GM18502 (cell line): ENCODE data around the gene AKT1S1.

ENCODE experiments used
- ATAC-seq: cut with Tn5 transposase; IDR thresholded peaks from one replicate; pipeline ENCODE4 v1.9.1; 2021; ENCODE audit warnings: mild to moderate bottlenecking; ENCODE audit not compliant: unreplicated experiment, poor library complexity

The AKT1S1 gene

DNA sequence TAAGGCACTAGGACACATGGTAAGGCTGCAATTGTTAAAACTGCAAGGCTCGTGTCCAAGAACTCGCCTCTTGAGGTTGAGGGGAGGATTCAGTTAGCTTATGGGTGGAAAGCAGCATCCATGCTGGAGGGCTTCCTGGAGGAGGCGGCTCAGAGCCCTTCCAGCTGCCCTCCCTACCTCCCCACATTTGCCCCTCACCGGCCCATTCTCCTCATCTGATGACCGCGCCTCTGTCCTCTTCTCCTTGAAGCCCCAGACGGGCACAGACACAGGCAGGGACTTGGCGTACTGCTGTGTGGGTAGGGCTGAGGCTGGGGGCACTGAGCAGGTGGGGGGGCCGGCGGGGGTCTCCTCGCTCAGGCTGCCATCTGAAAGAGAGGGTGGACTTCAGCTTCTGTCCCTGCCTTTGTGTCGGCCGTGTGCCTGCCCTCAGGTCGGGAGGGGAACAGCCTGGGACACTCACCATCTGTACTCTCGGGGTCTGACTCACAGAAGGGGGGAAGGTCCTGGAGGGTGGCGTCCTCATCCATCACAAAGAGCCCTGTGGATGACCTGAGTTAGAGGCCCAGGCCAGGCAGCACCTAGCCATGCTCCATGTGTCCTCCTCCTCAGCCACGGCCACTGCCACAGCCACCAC lies 5.7 kb downstream of the AKT1S1 start:
- no peak for ATAC-seq

DNA sequence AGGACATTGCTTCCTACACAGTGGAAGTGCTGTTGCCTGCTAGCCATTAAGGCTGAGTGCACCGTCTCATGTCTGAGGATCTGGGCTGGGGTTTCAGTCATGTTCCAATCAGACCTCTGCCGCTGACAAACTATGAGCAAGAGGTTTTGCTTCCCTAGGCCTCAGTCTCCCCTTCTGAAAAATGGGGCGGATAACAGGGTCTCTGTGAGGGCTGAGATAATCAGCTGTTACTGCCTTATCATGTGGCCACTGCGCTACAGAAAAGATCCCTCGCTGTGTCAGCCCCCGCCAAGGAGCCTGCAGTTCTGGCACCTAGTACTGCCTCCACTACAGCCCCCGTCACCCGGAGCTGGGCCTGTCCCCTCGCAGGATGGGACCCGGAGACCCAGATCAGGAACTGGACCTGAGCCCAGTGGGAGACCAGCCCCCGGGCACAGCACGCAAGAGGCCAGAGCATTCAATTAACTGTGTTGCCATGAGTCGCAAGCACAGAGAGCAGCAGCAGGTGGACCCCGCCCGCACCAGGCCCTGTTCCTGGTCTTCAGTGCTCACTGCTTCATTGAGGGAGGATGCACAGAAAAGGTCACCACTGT lies 6.8 kb downstream of the AKT1S1 start:
- ATAC-seq, result no peak

- ATAC-seq, result peak; percentile 65
Measured at GRCh38 chr19:49869484-49870308, 7.5 kb downstream of the AKT1S1 start.

DNA sequence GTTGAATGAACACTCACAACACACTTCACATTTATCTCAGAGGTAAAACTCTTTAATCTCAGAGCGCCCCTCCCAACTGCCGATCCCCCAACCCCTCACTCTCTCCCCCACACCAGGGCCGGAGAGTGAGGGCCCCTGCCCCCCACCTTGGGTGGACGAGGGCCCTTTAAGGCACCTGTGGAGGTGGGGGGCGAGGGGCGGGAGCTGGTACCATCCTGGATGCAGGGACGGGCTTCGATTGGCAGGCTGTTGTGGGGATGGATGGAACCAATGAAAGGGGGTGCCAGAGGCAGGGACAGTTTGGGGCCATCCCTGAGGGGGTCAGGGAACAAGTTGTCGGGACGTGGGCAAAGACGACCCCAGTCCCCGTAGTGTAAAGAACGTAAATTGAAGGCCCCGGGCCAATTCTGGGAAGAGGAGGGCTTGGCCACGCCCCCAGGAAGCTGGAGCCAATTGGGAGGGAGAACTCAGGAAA lies 8.1 kb downstream of the AKT1S1 start:
- peak; percentile 17 for ATAC-seq

DNA sequence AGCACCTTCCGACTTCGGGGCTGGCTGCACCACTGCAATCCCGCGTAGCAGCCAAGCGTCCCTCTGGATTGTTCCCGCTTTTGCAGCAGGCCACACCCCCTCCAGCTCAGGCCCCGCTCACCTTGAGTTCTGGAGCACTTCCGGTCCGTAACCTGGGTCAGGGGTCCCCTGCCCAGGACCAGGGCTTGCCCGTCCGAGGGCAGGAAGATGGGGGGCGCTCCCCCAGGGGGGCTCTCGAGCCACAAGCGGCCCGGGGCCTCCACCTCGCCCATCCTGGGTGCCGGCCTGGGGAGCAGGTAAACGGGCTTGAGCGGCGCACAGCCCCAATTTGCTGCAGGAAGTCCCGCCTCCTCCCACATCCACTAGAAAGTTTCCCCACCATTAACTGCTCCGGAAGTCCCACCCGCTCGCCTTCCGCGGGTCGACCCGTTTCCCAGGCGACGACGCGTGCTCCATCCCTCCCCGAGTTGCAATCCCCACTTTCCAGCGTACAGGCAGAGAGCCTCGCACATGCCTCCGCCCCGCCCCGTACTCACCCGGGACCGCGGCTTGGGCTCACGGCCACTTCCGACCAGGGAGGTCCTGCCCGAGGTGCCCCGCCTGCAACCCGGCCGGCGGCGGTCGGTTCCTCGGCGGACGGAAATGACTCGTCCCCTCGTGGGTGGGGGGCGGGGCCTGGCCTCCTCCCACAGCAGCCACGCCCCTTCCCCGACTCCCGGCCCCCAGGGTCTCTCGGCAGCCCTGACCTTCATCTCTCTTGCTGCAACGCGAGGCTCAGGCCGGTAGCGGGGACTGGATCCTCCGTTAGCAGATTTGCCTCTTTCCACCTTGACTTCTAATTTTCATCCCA lies 10.0 kb downstream of the AKT1S1 start, which contains the start of gene PNKP:
PNKP (minus strand) TSS at position 644 of the 850 bp plus-strand sequence; CDS start at position 272, 372 bp downstream.
- ATAC-seq, result peak; percentile 46

DNA sequence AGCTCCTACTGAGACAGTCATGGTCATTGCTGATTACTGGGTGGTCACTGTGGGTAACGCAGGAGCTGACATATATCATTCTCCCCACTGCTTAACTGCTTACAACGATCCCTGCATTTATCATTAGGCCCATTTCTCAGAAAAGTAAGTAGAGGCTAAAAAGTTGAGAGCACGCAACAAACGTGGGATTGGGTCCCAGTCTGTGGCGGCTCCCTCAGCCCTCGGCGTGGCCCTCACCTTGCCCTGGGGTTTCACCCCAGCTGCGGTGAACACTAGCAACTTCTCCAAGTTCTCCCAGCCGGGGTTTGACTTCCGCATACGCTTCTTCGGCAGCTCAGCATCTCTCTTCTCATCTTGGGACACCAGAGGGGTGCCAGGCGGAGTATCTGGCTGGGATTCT lies 12.3 kb downstream of the AKT1S1 start:
- ATAC-seq, result no peak

DNA sequence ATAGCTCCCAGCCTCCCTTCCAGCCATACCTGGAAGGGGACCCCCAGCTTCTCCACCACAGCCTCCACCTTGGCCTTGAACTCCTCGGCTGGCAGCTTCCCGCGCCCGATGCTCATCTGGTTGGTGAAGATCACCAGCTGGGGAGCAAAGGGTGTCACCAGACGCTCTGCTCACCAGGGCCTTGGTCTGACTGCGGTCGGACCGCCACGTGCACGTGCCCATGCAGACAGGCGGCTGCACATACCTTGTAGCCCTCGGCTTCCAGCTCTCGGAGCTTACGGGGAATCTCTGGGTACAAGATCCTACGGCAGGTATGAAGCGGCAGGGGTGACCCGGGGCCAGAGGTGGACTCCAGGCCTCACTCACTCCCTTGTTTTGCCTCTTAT lies 13.2 kb downstream of the AKT1S1 start:
- no peak for ATAC-seq

- ATAC-seq, result no peak
Measured at GRCh38 chr19:49863254-49863934, 13.8 kb downstream of the AKT1S1 start.

DNA sequence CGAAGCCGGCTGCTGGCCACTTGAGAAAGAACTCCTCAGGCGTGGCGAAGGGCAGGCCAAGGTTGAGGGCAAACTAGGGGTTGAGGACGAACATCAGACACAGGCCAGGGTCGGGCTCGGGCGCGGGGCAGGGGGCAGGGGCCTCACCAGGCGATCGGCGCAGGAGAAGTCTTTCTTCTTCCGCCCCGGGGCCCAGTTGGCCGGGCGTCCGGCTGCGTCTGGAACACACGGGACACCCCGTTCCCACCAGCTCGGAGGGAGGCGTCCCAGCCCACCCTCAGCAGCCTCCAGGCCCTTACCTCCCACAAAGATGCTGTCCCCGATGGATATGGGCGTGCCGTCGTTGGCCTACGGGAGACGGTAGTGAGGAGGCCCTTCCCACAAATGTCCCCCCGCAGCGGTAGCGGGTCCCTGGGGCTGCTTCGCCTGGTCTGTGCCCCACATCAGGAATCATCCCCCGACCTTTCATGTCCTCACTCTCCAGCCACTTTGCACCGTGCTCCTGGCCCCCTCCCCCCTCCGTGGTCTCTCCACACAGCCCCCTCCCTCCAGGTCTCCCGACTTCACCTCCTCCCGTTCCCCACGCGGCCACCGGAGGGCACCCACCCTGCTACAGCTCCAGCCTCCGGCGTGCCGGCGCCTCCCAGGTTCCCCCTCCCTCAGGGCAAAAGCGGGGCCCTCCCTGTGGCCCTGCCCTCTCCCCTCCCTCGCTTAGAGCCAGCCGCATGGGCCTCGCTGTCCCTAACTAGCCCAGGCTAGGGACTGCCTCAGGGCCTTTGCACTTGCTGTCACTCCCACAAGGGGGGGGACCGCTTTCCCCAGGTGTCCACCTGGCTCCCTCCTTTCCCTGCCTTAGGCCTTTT lies 14.5 kb downstream of the AKT1S1 start:
- ATAC-seq, result no peak

DNA sequence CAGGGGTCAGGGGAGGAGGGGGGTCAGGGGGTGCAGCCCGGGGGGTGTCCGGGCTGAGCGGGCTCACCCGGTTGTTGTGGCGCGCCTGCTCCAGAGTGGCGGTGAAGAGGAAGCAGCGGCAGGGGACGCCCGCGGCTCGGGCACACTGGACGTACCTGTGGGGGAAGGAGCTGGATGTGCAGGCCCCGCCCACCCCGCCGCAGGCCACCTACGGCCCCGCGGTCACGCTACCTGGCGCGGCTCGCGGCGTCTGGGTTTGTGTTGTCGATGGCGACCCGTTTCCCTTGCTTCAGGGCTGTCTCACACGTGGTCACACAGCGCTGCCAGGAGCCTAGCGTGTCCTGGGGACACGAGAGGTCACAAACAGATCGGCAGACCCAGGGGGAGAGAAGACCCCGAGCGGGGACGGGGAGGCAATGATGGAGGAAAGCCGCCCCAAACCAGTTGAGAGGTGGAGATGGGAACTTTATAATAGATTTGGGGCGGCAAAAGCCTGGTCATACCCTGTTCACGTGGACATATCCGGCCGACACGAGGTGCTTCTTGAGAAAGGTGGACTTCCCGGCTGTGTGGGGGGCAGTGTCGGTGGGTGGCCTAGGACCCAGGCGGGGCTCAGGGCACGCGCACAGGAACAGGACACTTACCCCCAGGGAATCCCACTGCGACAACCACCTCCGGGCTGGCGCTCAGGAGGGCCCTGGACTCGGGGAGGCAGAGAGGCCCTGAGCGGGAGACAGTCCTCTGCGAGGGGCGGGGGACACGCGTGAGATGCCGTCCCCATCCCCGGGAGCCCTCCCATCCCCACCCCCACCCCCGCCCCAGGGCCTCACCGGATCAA lies 15.4 kb downstream of the AKT1S1 start:
- ATAC-seq, result no peak

DNA sequence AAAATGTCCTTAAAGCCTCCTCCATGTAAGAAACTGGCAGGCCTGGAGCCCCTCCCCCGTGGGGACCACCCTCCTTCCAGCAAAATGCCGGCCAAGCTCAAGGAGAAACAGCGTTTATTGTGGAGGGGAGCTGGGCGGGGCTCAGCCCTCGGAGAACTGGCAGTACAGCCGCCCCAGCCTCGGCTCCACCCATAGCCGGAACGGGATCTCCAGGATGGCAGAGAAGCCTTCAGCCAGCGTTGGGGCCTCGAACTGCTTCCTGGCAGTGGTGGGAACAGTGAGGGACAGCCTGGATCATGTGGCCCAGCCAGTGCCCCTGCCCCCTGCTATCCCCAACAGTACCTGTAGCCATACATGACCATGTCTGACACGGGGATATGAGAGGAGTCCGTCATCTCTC lies 16.0 kb downstream of the AKT1S1 start:
- ATAC-seq, result no peak

- ATAC-seq, result no peak
Measured at GRCh38 chr19:49860336-49861102, 16.6 kb downstream of the AKT1S1 start.

DNA sequence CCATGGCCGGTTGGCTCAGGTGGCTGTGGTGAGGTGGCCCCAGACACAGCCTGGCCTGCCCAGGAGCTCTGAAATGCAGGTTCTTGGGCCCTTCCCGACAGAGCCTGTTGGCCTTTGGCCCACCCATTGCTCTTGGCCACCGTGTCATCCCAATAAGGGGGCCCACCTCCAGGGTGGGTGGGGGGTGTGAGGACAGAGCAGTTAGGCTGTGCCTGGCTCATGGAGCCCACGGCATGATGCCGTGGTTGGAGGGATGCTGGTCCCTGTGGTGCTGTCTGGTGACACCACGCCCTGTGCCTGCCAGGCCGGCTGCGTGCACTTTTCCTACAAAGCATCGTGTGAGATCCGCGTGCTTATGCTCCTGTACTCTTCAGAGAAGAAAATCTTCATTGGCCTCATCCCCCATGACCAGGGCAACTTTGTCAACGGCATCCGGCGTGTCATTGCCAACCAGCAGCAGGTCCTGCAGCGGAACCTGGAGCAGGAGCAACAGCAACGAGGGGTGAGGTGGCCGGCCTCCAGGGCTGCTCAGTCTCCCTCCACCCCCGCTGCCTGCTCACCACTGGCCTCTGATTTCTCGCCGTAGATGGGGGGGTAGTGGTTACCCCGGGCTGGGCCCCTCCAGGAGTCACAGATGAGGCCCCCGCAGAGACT lies 17.3 kb downstream of the AKT1S1 start:
- ATAC-seq, result no peak

DNA sequence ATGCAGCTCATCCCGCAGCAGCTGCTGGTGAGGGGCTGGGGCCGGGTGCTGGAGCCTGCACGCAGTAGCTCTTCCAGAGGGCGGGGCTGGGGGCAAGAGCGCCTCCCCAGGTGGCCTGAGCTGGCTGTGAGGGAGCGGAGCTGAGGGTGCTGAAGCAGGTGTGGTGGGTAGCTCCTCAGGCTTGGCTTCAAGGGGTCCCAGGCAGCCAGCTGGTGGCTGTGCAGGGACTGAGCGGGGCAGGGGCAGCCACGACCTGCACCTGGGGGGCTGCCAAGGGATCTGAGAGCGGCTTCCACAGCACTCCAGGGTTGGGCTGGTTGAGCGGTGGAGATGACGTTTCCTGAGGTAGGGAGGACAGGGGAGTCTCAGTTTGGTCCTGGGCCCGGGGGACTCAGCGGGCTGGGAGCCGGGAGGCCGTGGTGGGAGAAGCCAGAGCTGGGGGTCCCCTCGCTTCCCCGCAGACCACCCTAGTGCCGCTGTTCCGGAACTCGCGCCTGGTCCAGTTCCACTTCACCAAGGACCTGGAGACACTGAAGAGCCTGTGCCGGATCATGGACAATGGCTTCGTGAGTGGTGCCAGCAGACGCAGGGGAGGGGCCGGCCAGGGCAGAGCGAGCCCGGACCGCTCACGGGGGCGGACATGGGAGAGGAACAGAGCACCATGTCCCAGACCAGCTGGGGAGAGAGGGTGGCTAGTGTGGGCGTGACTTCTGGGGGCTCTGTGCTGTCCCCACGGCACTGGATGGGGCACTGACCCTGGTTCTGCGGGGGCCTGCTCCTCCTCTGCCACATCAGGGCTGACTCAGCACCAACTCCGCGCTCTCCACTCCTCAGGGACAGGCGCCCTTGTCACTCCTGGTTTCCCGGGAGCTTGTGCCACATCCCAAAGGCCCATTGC lies 18.8 kb downstream of the AKT1S1 start:
- ATAC-seq, result no peak

GRCh38 chr19:49857838-49858087 lies 19.4 kb downstream of the AKT1S1 start:
- no peak for ATAC-seq
